IMR-90 (cell line): ENCODE data around the gene ZDHHC19. TPM values are rescaled to one million over a fixed set of nuclear protein-coding genes. Genes with fewer than 3 reads are reported as not detected.
A peak's percentile ranks its signal among the peaks of the same experiment; 100 is the strongest.

Source experiments
- ATAC-seq: fragments of 200-7000 bp; cut with Tn5 transposase; 2 replicates; pipeline ENCODE4 v1.9.1; 2020; ENCODE audit warnings: low read depth, mild to moderate bottlenecking, moderate library complexity
- BruUV-seq: library from RNA; stranded (reverse); fragments of 400-500 nt; replicated peaks from 2 replicates; lab custom pipeline; 2021; lab: Mats Ljungman, UMichigan
- CTCF ChIA-PET: fragments of 300-600 bp; formaldehyde crosslinking; extraction: SDS; loops from one replicate; lab custom pipeline; 2021; ENCODE audit warnings: antibody characterized with exemption; lab: Yijun Ruan, JAX
- POLR2A ChIA-PET: fragments of 300-600 bp; sonication (Branson Sonifier 250); formaldehyde crosslinking; loops from one replicate; lab custom pipeline; 2022; ENCODE audit warnings: antibody characterized with exemption; ENCODE audit not compliant: unreplicated experiment; lab: Charles Lee
- DNase-seq: peaks from one replicate; pipeline ENCODE4 v3.0.0; 2013
- H2AFZ ChIP-seq: replicated peaks from 2 replicates; pipeline ENCODE3; 2013; ENCODE audit warnings: low read length, mild to moderate bottlenecking; ENCODE audit not compliant: poor library complexity
- H2AK5ac ChIP-seq: 2 replicates; pipeline ENCODE4 v1.6.1; 2013; ENCODE audit warnings: low read depth, low read length, inconsistent platforms
- H2AK9ac ChIP-seq: replicated peaks from 2 replicates; pipeline ENCODE3; 2013; ENCODE audit warnings: mild to moderate bottlenecking, low read depth, low read length, moderate library complexity; ENCODE audit not compliant: poor library complexity
- H2BK120ac ChIP-seq: 2 replicates; pipeline ENCODE4 v1.6.1; 2013; ENCODE audit warnings: low read depth, low read length, inconsistent platforms
- H2BK15ac ChIP-seq: 3 replicates; pipeline ENCODE4 v1.6.1; 2013; ENCODE audit warnings: low read depth, low read length, inconsistent platforms
- H2BK20ac ChIP-seq: 2 replicates; pipeline ENCODE4 v1.6.1; 2013; ENCODE audit warnings: low read depth, mild to moderate bottlenecking, inconsistent platforms, low read length, moderate library complexity
- H2BK5ac ChIP-seq: 2 replicates; pipeline ENCODE4 v1.6.1; 2013; ENCODE audit warnings: mild to moderate bottlenecking, low read depth, low read length, inconsistent platforms; ENCODE audit not compliant: poor library complexity, severe bottlenecking
- H3K14ac ChIP-seq: replicated peaks from 2 replicates; pipeline ENCODE4 v1.6.1; 2013; ENCODE audit warnings: low read depth, low read length, inconsistent platforms
- H3K18ac ChIP-seq: 2 replicates; pipeline ENCODE4 v1.6.1; 2013; ENCODE audit warnings: low read depth, low read length, control low read depth
- H3K23ac ChIP-seq: 2 replicates; pipeline ENCODE4 v1.6.1; 2013; ENCODE audit warnings: low read depth, low read length, inconsistent platforms
- H3K27ac ChIP-seq: 2 replicates; pipeline ENCODE4 v1.5.1; 2013; ENCODE audit warnings: mild to moderate bottlenecking, control low read depth, low read length; ENCODE audit not compliant: insufficient read depth
- H3K27me3 ChIP-seq: 2 replicates; pipeline ENCODE4 v1.6.1; 2013; ENCODE audit warnings: low read length; ENCODE audit not compliant: control insufficient read depth, insufficient read depth
- H3K36me3 ChIP-seq: 2 replicates; pipeline ENCODE4 v1.6.1; 2013; ENCODE audit warnings: low read length, mixed read lengths; ENCODE audit not compliant: control insufficient read depth, insufficient read depth
- H3K4ac ChIP-seq: 2 replicates; pipeline ENCODE4 v1.6.1; 2013; ENCODE audit warnings: low read depth, low read length, inconsistent platforms
- H3K4me1 ChIP-seq: 2 replicates; pipeline ENCODE4 v1.6.1; 2013; ENCODE audit warnings: low read length, mixed read lengths; ENCODE audit not compliant: control insufficient read depth, insufficient read depth
- H3K4me2 ChIP-seq: 2 replicates; pipeline ENCODE4 v1.6.1; 2013; ENCODE audit warnings: low read depth, mild to moderate bottlenecking, control low read depth, low read length, moderate library complexity
- H3K4me3 ChIP-seq: 2 replicates; pipeline ENCODE4 v1.5.1; 2013; ENCODE audit warnings: low read depth, mild to moderate bottlenecking, control low read depth, low read length, moderate library complexity; ENCODE audit not compliant: insufficient read depth
- H3K56ac ChIP-seq: 2 replicates; pipeline ENCODE4 v1.6.1; 2013; ENCODE audit warnings: low read length, inconsistent platforms; ENCODE audit not compliant: insufficient read depth; ENCODE audit errors: extremely low read depth
- H3K79me1 ChIP-seq, 2 experiments: 2 replicates each; pipeline ENCODE4 v1.6.1; 2013; ENCODE audit warnings: low read length in 2 of 2, inconsistent platforms in 1 of 2, low read depth in 1 of 2
- H3K9ac ChIP-seq: 2 replicates; pipeline ENCODE4 v1.6.1; 2013; ENCODE audit warnings: low read depth, low read length, control low read depth
- H3K9me1 ChIP-seq: 2 replicates; pipeline ENCODE4 v1.6.1; 2013; ENCODE audit warnings: low read length, inconsistent platforms; ENCODE audit not compliant: insufficient read depth
- H3K9me3 ChIP-seq: 2 replicates; pipeline ENCODE4 v1.6.1; 2013; ENCODE audit warnings: low read length; ENCODE audit not compliant: control insufficient read depth, insufficient read depth
- H4K20me1 ChIP-seq: 2 replicates; pipeline ENCODE4 v1.6.1; 2013; ENCODE audit warnings: low read length, inconsistent platforms; ENCODE audit not compliant: insufficient read depth
- H4K5ac ChIP-seq: 2 replicates; pipeline ENCODE4 v1.6.1; 2013; ENCODE audit warnings: mild to moderate bottlenecking, low read depth, low read length, control low read depth
- H4K8ac ChIP-seq, 2 experiments: 2 replicates each; pipeline ENCODE4 v1.6.1; 2013; ENCODE audit warnings: low read depth in 2 of 2, low read length in 2 of 2, control low read depth in 1 of 2, inconsistent platforms in 1 of 2
- H4K91ac ChIP-seq: 2 replicates; pipeline ENCODE4 v1.6.1; 2013; ENCODE audit warnings: low read depth, low read length, inconsistent platforms; ENCODE audit not compliant: insufficient read depth
- CTCF ChIP-seq: conservative IDR thresholded peaks from 2 replicates; pipeline ENCODE4 v1.5.1; 2012; ENCODE audit warnings: mild to moderate bottlenecking, low read depth, low read length, improper control_type of control experiment
- RAD21 ChIP-seq: IDR thresholded peaks from 2 replicates; pipeline ENCODE4 v1.6.1; 2012; ENCODE audit warnings: low read length, improper control_type of control experiment
- RFX5 ChIP-seq: IDR thresholded peaks from 2 replicates; pipeline ENCODE4 v1.8.0; 2012; ENCODE audit warnings: low read depth, mild to moderate bottlenecking, low read length, moderate library complexity
- SMC3 ChIP-seq: fragments of 150-350 bp; IDR thresholded peaks from 2 replicates; pipeline ENCODE4 v1.6.1; 2016; ENCODE audit warnings: low read depth, mild to moderate bottlenecking, antibody characterized with exemption, low read length, moderate library complexity
- WGBS, 2 experiments: methylation state at CpG; one replicate each; pipeline versions ENCODE4 v1.1.5 to v1.1.7; 2013; ENCODE audit warnings: missing lambda C conversion rate in 2 of 2; ENCODE audit not compliant: insufficient read length in 1 of 2; ENCODE audit errors: extremely low coverage in 2 of 2; 5-methylcytosine and 5-hydroxymethylcytosine counted together
- dilution Hi-C: fragments of 300-500 bp; cut with HindIII; formaldehyde crosslinking; loops from one replicate; pipeline ENCODE4 v1.14.3; 2018; ENCODE audit warnings: low sequenced_read_pairs; ENCODE audit not compliant: unreplicated experiment
- in situ Hi-C: fragments of 300-500 bp; cut with MboI; formaldehyde crosslinking; loops from 3 replicates; pipeline ENCODE4 v1.14.3; 2019; ENCODE audit warnings: low sequenced_read_pairs, inconsistent platforms, mixed read lengths
- intact Hi-C: fragments of 100-400 bp; cut with micrococcal nuclease; formaldehyde crosslinking; loops from 2 replicates; pipeline ENCODE4 v1.10.0; 2022
- polyA plus RNA-seq, 3 experiments: library from polyadenylated mRNA; depleted of rRNA; stranded (reverse); fragments of >200 nt; gene quantifications; 2 replicates each; pipeline ENCODE4 v1.2.3, GENCODE V29; 2012; ENCODE audit warnings: low replicate concordance in 1 of 3
- total RNA-seq: library from RNA; depleted of rRNA; stranded (reverse); fragments of >200 nt; gene quantifications from 2 replicates; pipeline ENCODE4 v1.2.3, GENCODE V29; 2012

Gene ZDHHC19
- total and polyA plus RNA-seq, 2 of the 4 experiments (the other 2 are of a cell fraction) = 0.09 TPM; not detected in 1

- H3K9ac ChIP-seq = no peak overlapping the region
- H3K79me1 ChIP-seq = no peaks in the 10 kb centered on the region
- peaks cover 5% of the 10 kb centered on the region for H3K27me3 ChIP-seq
- H2AK9ac ChIP-seq = no peak overlapping the region
- no peak overlapping the region for H3K27ac ChIP-seq
- dilution Hi-C loops = loop anchor here (25.0 kb wide), 1 partner anchor 137 kb away; no protein-coding TSS in a partner anchor
- no peak overlapping the region for H2AK5ac ChIP-seq
- no peak overlapping the region for H3K56ac ChIP-seq
- no peaks in the 10 kb centered on the region for H3K4me1 ChIP-seq
- no TSS peak for BruUV-seq
- H3K9me1 ChIP-seq = no peaks in the 10 kb centered on the region
- H3K4me2 ChIP-seq = no peak overlapping the region
- H4K20me1 ChIP-seq = no peaks in the 10 kb centered on the region
- no peak overlapping the region for H2BK5ac ChIP-seq
- WGBS, 2 experiments = 71% methylated on average over 6 of the region's 19 CpGs; no CpG with 5 or more reads in 1 of the 2 experiments
- H3K4me3 ChIP-seq = no peak overlapping the region
- H3K9me3 ChIP-seq = no peaks in the 10 kb centered on the region
- H4K91ac ChIP-seq = no peak overlapping the region
- intact Hi-C loops = loop anchor here (5.0 kb wide), 1 partner anchor 347 kb away; no protein-coding TSS in a partner anchor
- in situ Hi-C loops = no loop called here
- ATAC-seq (no peak), DNase-seq (no peak)
- H4K8ac ChIP-seq = no peak overlapping the region
- no peak overlapping the region for H2BK20ac ChIP-seq
- H4K5ac ChIP-seq = no peak overlapping the region
- ChIA-PET POLR2A (no interaction called here), CTCF (interaction anchor here (1.5 kb wide), 1 partner anchor 127 kb away, joined by 4 read pairs; no protein-coding TSS in a partner anchor)
- no peak overlapping the region for H3K18ac ChIP-seq
- no peak overlapping the region for H2BK15ac ChIP-seq
- no peak overlapping the region for H3K23ac ChIP-seq
- peak overlapping the region; percentile 2 for H2AFZ ChIP-seq
- no peak overlapping the region for H2BK120ac ChIP-seq
- H3K4ac ChIP-seq = no peak overlapping the region
- no peaks in the 10 kb centered on the region for H3K36me3 ChIP-seq
- TF ChIP-seq SMC3 = peak; percentile 27
- TF ChIP-seq CTCF = peak; percentile 31
- TF ChIP-seq RAD21 = peak; percentile 41
- TF ChIP-seq RFX5 = no peak
- no peak overlapping the region for H3K14ac ChIP-seq
Measured at GRCh38 chr3:196198771-196199753, 12.1 kb downstream of the ZDHHC19 start.
